ENCODE measurements around the gene TIMM13. TPM values are rescaled to one million over a fixed set of nuclear protein-coding genes. Genes with fewer than 3 reads are reported as not detected.
A peak's percentile ranks its signal among the peaks of the same experiment; 100 is the strongest.

Gene TIMM13
- total RNA-seq, result 148 and 160 TPM in 2 replicates
- polyA plus RNA-seq, result 154 and 217 TPM in 2 replicates
- 66.4 and 92.1 TPM in 2 replicates for polyA plus RNA-seq (2011; cell fraction: cytosol; rRNA removed)
- polyA plus RNA-seq (2011; cell fraction: nucleus; rRNA removed), result 25.2 and 31.1 TPM in 2 replicates
- 78.7 and 130 TPM in 2 replicates for polyA plus RNA-seq (2012)
- polyA minus RNA-seq, result 17.0 and 23.7 TPM in 2 replicates
- polyA minus RNA-seq (2011; cell fraction: cytosol; rRNA and poly(A)+ RNA removed), result 63.0 TPM
- polyA minus RNA-seq (2011; cell fraction: nucleus; rRNA and poly(A)+ RNA removed), result 9.9 and 17.0 TPM in 2 replicates
- Bru-seq, nascent RNA, result percentile 76 among the genes with signal in this experiment
- BruChase-seq, experiment 1, labeled RNA remaining after a 6-hour chase, result percentile 95 among the genes with signal in this experiment
- BruChase-seq, experiment 2, labeled RNA remaining after a 2-hour chase, result percentile 88 among the genes with signal in this experiment
- long read RNA-seq, transcript TIMM13-201 (3 exons, 1,973 nt), result major isoform, 669 of 695 reads
- long read RNA-seq, partial matches to known transcripts, result 7 of 695 reads
- long read RNA-seq, other reads (novel, unspliced or antisense), result 19 of 695 reads

DNA sequence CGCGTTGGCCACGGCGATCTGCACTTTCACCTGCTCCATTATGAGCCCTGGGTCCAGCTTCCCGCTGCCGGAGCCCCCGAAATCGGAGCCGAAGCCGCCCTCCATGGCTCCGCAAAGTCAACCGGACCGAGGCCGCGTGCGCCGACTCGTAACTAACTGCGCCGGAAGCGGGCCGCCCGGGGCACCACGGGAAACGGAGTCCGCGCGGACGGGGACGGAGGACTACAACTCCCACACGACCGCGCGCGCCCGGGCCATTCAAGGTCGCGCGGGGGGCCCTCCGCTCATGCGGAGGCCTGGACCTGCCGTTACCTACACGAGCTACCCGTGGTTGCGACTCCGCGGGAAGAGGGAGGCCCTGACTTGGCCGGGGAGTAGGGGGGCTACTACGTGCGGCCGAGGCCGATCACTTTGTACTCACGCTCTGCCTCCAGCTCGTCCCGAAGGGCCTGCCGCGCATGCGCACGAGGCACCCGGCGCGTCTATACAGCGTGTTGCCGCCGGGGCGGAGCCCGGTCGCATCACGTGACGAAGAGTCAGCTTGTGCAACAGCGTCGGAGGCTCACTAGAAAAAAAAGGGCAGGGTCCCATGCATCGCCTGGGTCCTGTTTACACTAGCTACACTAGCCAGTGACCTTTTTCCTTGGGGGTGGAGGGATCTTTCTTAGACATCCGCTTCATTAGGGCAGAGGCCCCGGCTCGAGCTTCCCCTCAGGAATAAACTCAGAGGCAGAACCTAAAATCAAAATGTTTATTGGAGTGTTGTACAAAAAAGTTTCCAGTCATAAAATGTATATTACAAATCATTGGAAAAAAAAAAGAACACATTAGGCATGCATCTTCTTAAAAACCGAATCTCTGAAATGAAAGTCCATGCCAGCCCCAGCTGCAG lies at the start of gene TIMM13:
TIMM13 (minus strand) TSS at position 158 of the 892 bp plus-strand sequence; CDS start at position 105, 53 bp downstream.
- Histone ChIP-seq H3K4me1 (ENCODE audit: control insufficient read depth, extremely low read depth, insufficient read depth, low read length) (peaks cover 26% of the 10 kb centered on the region), H3K4me3 (replicated peaks in 1 of 3; ENCODE audit: insufficient read depth in 1 of 3, low read depth in 1 of 3, low read length in 3 of 3) (peak within 1 kb of the TSS; percentile 63 to 75 (median 63)), H3K9me3 (replicated peaks; ENCODE audit: control insufficient read depth, insufficient read depth, low read length) (no peaks in the 10 kb centered on the region), H2AFZ (ENCODE audit: low read depth, low read length) (peak within 1 kb of the TSS; percentile 61), H3K27me3 (ENCODE audit: control insufficient read depth in 2 of 2, insufficient read depth in 2 of 2, low read length in 2 of 2) (no peaks in the 10 kb centered on the region), H3K9ac (replicated peaks; ENCODE audit: extremely low read depth, insufficient read depth, low read length) (peak within 1 kb of the TSS; percentile 74), H4K20me1 (replicated peaks; ENCODE audit: control insufficient read depth, extremely low read depth, insufficient read depth, low read length) (no peaks in the 10 kb centered on the region), H3K27ac (ENCODE audit: insufficient read depth, low read depth, low read length) (peak within 1 kb of the TSS; percentile 84), H3K36me3 (ENCODE audit: control insufficient read depth in 2 of 2, extremely low read depth in 1 of 2, insufficient read depth in 2 of 2, low read length in 2 of 2) (peaks cover 0 to 18% of the 10 kb centered on the region in 2 experiments), H3K4me2 (ENCODE audit: insufficient read depth, low read length) (peak within 1 kb of the TSS; percentile 68), H3K9me1 (replicated peaks; ENCODE audit: control insufficient read depth, extremely low read depth, insufficient read depth, low read length) (no peaks in the 10 kb centered on the region), H3K79me2 (ENCODE audit: control insufficient read depth, insufficient read depth, low read length) (peaks cover 31% of the 10 kb centered on the region)
- BruUV-seq (replicated peaks), result no TSS peak
- peak; percentile 98 for DNase-seq (ENCODE audit: low read depth, low spot score)
- dilution Hi-C loops (cut with MboI; ENCODE audit: extremely low pct_ligation_motif_present, low sequenced_read_pairs), result no loop called here
- peak; percentile 98 for FAIRE-seq
- intact Hi-C loops (cut with micrococcal nuclease), result loop anchor here (1.0 to 2.0 kb wide), 2 partner anchors 30 to 191 kb away; partner anchors contain the start of genes PLEKHJ1 and SF3A2
- ChIA-PET CTCF (interaction anchor here (1.0 to 4.4 kb wide), 8 partner anchors 17 to 221 kb away, joined by 3 to 33 read pairs (median 6); no protein-coding TSS in a partner anchor), POLR2A (interaction anchor here (0.7 to 2.0 kb wide), 2 partner anchors 29 to 48 kb away, joined by 3 to 16 read pairs; partner anchors contain the start of genes GADD45B and LMNB2)
- TF ChIP-seq, protein P1, sequence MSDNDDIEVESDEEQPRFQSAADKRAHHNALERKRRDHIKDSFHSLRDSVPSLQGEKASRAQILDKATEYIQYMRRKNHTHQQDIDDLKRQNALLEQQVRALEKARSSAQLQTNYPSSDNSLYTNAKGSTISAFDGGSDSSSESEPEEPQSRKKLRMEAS (IDR thresholded peaks at IDR 0.05; ENCODE audit: insufficient read depth, insufficient read length), result peak; percentile 97
- no peak for TF ChIP-seq GATA2 (IDR thresholded peaks at IDR 0.05; ENCODE audit: insufficient read depth, insufficient read length, low read depth, low read length)
- TF ChIP-seq FOS (IDR thresholded peaks at IDR 0.05; ENCODE audit: borderline replicate concordance, insufficient read depth, low read length), result no peak
- TF ChIP-seq, protein P2, sequence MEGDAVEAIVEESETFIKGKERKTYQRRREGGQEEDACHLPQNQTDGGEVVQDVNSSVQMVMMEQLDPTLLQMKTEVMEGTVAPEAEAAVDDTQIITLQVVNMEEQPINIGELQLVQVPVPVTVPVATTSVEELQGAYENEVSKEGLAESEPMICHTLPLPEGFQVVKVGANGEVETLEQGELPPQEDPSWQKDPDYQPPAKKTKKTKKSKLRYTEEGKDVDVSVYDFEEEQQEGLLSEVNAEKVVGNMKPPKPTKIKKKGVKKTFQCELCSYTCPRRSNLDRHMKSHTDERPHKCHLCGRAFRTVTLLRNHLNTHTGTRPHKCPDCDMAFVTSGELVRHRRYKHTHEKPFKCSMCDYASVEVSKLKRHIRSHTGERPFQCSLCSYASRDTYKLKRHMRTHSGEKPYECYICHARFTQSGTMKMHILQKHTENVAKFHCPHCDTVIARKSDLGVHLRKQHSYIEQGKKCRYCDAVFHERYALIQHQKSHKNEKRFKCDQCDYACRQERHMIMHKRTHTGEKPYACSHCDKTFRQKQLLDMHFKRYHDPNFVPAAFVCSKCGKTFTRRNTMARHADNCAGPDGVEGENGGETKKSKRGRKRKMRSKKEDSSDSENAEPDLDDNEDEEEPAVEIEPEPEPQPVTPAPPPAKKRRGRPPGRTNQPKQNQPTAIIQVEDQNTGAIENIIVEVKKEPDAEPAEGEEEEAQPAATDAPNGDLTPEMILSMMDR (IDR thresholded peaks at IDR 0.05; ENCODE audit: extremely low read depth in 1 of 2, insufficient read depth in 1 of 2, low read depth in 1 of 2, low read length in 2 of 2), result no peak
- TF ChIP-seq EZH2 (IDR thresholded peaks at IDR 0.05; ENCODE audit: borderline replicate concordance, low read depth, low read length, severe bottlenecking), result no peak
- TF ChIP-seq POLR2A (IDR thresholded peaks at IDR 0.05; ENCODE audit: low read depth, low read length), result peak; percentile 49
- peak; percentile 77 for TF ChIP-seq POLR2AphosphoS5 (IDR thresholded peaks at IDR 0.05; ENCODE audit: insufficient read depth, low read depth, low read length)
- TF ChIP-seq MYC (IDR thresholded peaks at IDR 0.05; ENCODE audit: low read depth, low read length), result peak; percentile 53
- TF ChIP-seq JUN (IDR thresholded peaks at IDR 0.05; ENCODE audit: borderline replicate concordance, insufficient read depth, insufficient read length, low read depth), result no peak

All from endothelial cell of umbilical vein (primary cell).